SK-N-SH (cell line): ENCODE data around the gene PODN.

Experiments
- CHD2 ChIP-seq: fragments of 150-350 bp; IDR thresholded peaks from 2 replicates; pipeline ENCODE4 v1.6.1; 2018; ENCODE audit warnings: low read length; ENCODE audit not compliant: partially characterized antibody
- CTCF ChIP-seq: fragments of 200-600 bp; sonication (generic); IDR thresholded peaks from 2 replicates; pipeline ENCODE4 v1.6.1; 2017; ENCODE audit warnings: antibody characterized with exemption, mild to moderate bottlenecking, moderate library complexity
- EP300 ChIP-seq, 2 experiments: IDR thresholded peaks; 2 replicates each; pipeline versions ENCODE4 v1.4.0 to v1.6.1; 2012; ENCODE audit warnings: borderline replicate concordance in 1 of 2, low read depth in 1 of 2, low read length in 1 of 2
- GABPA ChIP-seq: IDR thresholded peaks from 2 replicates; pipeline ENCODE4 v1.4.0; 2012; ENCODE audit warnings: low read depth, mild to moderate bottlenecking
- MXI1 ChIP-seq: IDR thresholded peaks from 2 replicates; pipeline ENCODE4 v1.6.1; 2012; ENCODE audit warnings: mild to moderate bottlenecking, low read depth, low read length, improper control_type of control experiment
- SMC3 ChIP-seq: IDR thresholded peaks from 2 replicates; pipeline ENCODE4 v1.6.1; 2012; ENCODE audit warnings: low read depth, low read length, improper control_type of control experiment

- TF ChIP-seq GABPA (no peak), CTCF (no peak), CHD2 (no peak), EP300 (IDR thresholded peaks at IDR 0.05; ENCODE audit: borderline replicate concordance in 1 of 2, low read depth in 1 of 2, low read length in 1 of 2) (no peak), MXI1 (no peak), SMC3 (no peak)
Observed at GRCh38 chr1:53126495-53126894, 64.5 kb downstream of the PODN start.
